ENCODE data around the gene MAP4K3.

GRCh38 chr2:39399570-39399969 lies 37.5 kb downstream of the MAP4K3 start:
- TF ChIP-seq EZH2 (IDR thresholded peaks at IDR 0.05) = no peak
- no peak for TF ChIP-seq POLR2AphosphoS5 (IDR thresholded peaks at IDR 0.05; ENCODE audit: borderline replicate concordance, low read depth, low read length)
- TF ChIP-seq FOXP2 (optimal IDR thresholded peaks at IDR 0.05; ENCODE audit: control extremely low read depth, extremely low read length, insufficient read depth) = no peak

All from SK-N-MC (cell line).